HFFc6 (cell line): Measurements from ENCODE around the gene COL19A1. TPM values are rescaled to one million over a fixed set of nuclear protein-coding genes. Genes with fewer than 3 reads are reported as not detected.

Experiments used
- DNase-seq: peaks from one replicate; pipeline ENCODE4 v3.0.0-alpha.2; 2018
- H3K27ac Mint-ChIP-seq: 2 replicates; pipeline ENCODE4 v1.8.0; 2020; ENCODE audit warnings: mild to moderate bottlenecking, mixed read lengths
- H3K27me3 Mint-ChIP-seq: 2 replicates; pipeline ENCODE4 v1.8.0; 2021; ENCODE audit warnings: mild to moderate bottlenecking, moderate library complexity, mixed read lengths; ENCODE audit not compliant: insufficient read depth
- H3K36me3 Mint-ChIP-seq: 2 replicates; pipeline ENCODE4 v1.8.0; 2021; ENCODE audit warnings: low read depth, mixed read lengths
- H3K4me1 Mint-ChIP-seq: 2 replicates; pipeline ENCODE4 v1.8.0; 2020; ENCODE audit warnings: low read depth, mixed read lengths
- H3K4me3 Mint-ChIP-seq: 2 replicates; pipeline ENCODE4 v1.8.0; 2020; ENCODE audit warnings: mild to moderate bottlenecking, moderate library complexity, mixed read lengths
- H3K9me3 Mint-ChIP-seq: 2 replicates; pipeline ENCODE4 v1.8.0; 2020; ENCODE audit warnings: mild to moderate bottlenecking, mixed read lengths
- CTCF ChIP-seq: fragments of 200-600 bp; sonication (generic); IDR thresholded peaks from 2 replicates; pipeline ENCODE4 v1.5.0; 2021; ENCODE audit warnings: antibody characterized with exemption, mild to moderate bottlenecking
- total RNA-seq, 6 experiments: library from RNA; stranded (reverse); fragmentation: NEBNext Ultra II Directional; extraction: Animal tissue kit (Norgen Biotek cat#: 25700); gene quantifications; 2 replicates in 1 of 6; 3 replicates in 5 of 6; pipeline ENCODE4 v1.2.3, GENCODE V29; 2021

Gene COL19A1
- total RNA-seq, 6 experiments from 2014 or later = not detected

GRCh38 chr6:69926745-69927144, 60.4 kb downstream of the COL19A1 start:
- Mint-ChIP-seq H3K27ac (no peak overlapping the region), H3K4me3 (no peak overlapping the region), H3K27me3 (no peaks in the 10 kb centered on the region), H3K36me3 (no peaks in the 10 kb centered on the region), H3K9me3 (peaks cover 26% of the 10 kb centered on the region), H3K4me1 (no peaks in the 10 kb centered on the region)
- TF ChIP-seq CTCF = no peak
- no peak for DNase-seq

- peaks cover 23% of the 10 kb centered on the region for H3K9me3 Mint-ChIP-seq
- H3K36me3 Mint-ChIP-seq = no peaks in the 10 kb centered on the region
- no peak overlapping the region for H3K27ac Mint-ChIP-seq
- H3K4me3 Mint-ChIP-seq = no peak overlapping the region
- TF ChIP-seq CTCF = no peak
- no peak for DNase-seq
- H3K4me1 Mint-ChIP-seq = no peaks in the 10 kb centered on the region
- H3K27me3 Mint-ChIP-seq = no peaks in the 10 kb centered on the region
Observed at GRCh38 chr6:69933239-69933638, 66.9 kb downstream of the COL19A1 start.

- no peak for TF ChIP-seq CTCF
- H3K4me3 Mint-ChIP-seq = no peak overlapping the region
- DNase-seq = no peak
Observed at GRCh38 chr6:69935079-69935478, 68.7 kb downstream of the COL19A1 start.

GRCh38 chr6:69936674-69937363, 70.5 kb downstream of the COL19A1 start:
- Mint-ChIP-seq H3K27me3 (no peaks in the 10 kb centered on the region), H3K4me1 (no peaks in the 10 kb centered on the region), H3K27ac (no peak overlapping the region), H3K4me3 (no peak overlapping the region), H3K36me3 (no peaks in the 10 kb centered on the region), H3K9me3 (peaks cover 19% of the 10 kb centered on the region)
- no peak for DNase-seq
- no peak for TF ChIP-seq CTCF

More at GRCh38 chr6:69935079-69935478, 68.7 kb downstream of the COL19A1 start:
- peaks cover 19% of the 10 kb centered on the region for H3K9me3 Mint-ChIP-seq
- no peaks in the 10 kb centered on the region for H3K27me3 Mint-ChIP-seq
- no peak overlapping the region for H3K27ac Mint-ChIP-seq
- no peaks in the 10 kb centered on the region for H3K4me1 Mint-ChIP-seq
- no peaks in the 10 kb centered on the region for H3K36me3 Mint-ChIP-seq

- DNase-seq = no peak
- Mint-ChIP-seq H3K27me3 (no peaks in the 10 kb centered on the region), H3K9me3 (peaks cover 21% of the 10 kb centered on the region)
Observed at GRCh38 chr6:69937402-69938136, 71.2 kb downstream of the COL19A1 start.

More at GRCh38 chr6:69937402-69938136, 71.2 kb downstream of the COL19A1 start:
- Mint-ChIP-seq H3K36me3 (no peaks in the 10 kb centered on the region), H3K4me3 (no peak overlapping the region), H3K4me1 (no peaks in the 10 kb centered on the region), H3K27ac (no peak overlapping the region)
- no peak for TF ChIP-seq CTCF
